ENCODE data around the gene CHST7.

CHST7 gene

GRCh38 chrX:46611658-46612362, 38.2 kb downstream of the CHST7 start:
- intact Hi-C loops (cut with DNase I; ENCODE audit: low total_unique reads), result no loop called here
- no peaks in the 10 kb centered on the region for H3K4me1 ChIP-seq
- TF ChIP-seq, protein P1, sequence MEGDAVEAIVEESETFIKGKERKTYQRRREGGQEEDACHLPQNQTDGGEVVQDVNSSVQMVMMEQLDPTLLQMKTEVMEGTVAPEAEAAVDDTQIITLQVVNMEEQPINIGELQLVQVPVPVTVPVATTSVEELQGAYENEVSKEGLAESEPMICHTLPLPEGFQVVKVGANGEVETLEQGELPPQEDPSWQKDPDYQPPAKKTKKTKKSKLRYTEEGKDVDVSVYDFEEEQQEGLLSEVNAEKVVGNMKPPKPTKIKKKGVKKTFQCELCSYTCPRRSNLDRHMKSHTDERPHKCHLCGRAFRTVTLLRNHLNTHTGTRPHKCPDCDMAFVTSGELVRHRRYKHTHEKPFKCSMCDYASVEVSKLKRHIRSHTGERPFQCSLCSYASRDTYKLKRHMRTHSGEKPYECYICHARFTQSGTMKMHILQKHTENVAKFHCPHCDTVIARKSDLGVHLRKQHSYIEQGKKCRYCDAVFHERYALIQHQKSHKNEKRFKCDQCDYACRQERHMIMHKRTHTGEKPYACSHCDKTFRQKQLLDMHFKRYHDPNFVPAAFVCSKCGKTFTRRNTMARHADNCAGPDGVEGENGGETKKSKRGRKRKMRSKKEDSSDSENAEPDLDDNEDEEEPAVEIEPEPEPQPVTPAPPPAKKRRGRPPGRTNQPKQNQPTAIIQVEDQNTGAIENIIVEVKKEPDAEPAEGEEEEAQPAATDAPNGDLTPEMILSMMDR (IDR thresholded peaks at IDR 0.05), result no peak
- H3K4me3 ChIP-seq, result no peak overlapping the region
- no peaks in the 10 kb centered on the region for H3K9me3 ChIP-seq
- no peak overlapping the region for H3K27ac ChIP-seq
- H3K36me3 ChIP-seq, result no peaks in the 10 kb centered on the region
- no peak for DNase-seq
- no peaks in the 10 kb centered on the region for H3K27me3 ChIP-seq

DNA sequence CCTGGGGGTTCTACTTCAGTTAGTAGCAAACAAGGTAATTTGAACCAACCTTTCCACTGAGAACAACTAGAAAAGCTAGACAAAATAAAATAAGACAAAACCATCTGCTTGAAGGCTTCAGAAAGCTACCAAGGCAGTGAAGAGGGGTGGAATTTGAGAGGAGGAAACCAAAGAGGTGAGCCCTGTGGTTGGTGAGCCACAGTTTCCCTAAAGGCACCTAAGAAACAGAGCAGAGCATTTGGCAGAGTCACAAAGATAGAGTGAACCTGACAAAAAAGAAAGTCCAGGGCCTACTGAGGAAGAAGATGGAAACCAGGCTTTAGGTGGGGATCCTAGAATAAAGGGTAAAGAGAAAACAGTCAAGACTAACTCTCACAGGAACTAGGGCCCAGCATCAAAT, 44.3 kb downstream of the CHST7 start:
- Histone ChIP-seq H3K4me1 (peaks cover 0 to 9% (median 0%) of the 10 kb centered on the region in 4 donors), H3K27ac (no peak overlapping the region), H3K4me3 (no peak overlapping the region), H3K9me3 (peaks cover 0 to 12% (median 11%) of the 10 kb centered on the region in 3 donors), H3K36me3 (no peaks in the 10 kb centered on the region), H3K27me3 (no peaks in the 10 kb centered on the region)
- TF ChIP-seq, protein P1 (IDR thresholded peaks at IDR 0.05), result no peak
- no peak for DNase-seq
- intact Hi-C loops (cut with DNase I; ENCODE audit: low total_unique reads), result no loop called here

- DNase-seq, result no peak
- H3K9me3 ChIP-seq, result peaks cover 0 to 12% (median 11%) of the 10 kb centered on the region in 3 donors
- H3K27ac ChIP-seq, result no peak overlapping the region
- TF ChIP-seq, protein P1 (IDR thresholded peaks at IDR 0.05), result no peak
- H3K27me3 ChIP-seq, result no peaks in the 10 kb centered on the region
- intact Hi-C loops (cut with DNase I; ENCODE audit: low total_unique reads), result no loop called here
- H3K4me3 ChIP-seq, result no peak overlapping the region
- H3K4me1 ChIP-seq, result peaks cover 0 to 11% (median 0%) of the 10 kb centered on the region in 4 donors
- H3K36me3 ChIP-seq, result no peaks in the 10 kb centered on the region
Observed at GRCh38 chrX:46618947-46619346, 45.4 kb downstream of the CHST7 start.

- Histone ChIP-seq H3K27me3 (no peaks in the 10 kb centered on the region), H3K4me1 (peaks cover 0 to 11% (median 0%) of the 10 kb centered on the region in 4 donors), H3K36me3 (no peaks in the 10 kb centered on the region), H3K27ac (no peak overlapping the region), H3K4me3 (no peak overlapping the region), H3K9me3 (peaks cover 0 to 12% (median 11%) of the 10 kb centered on the region in 3 donors)
- TF ChIP-seq, protein P1 (IDR thresholded peaks at IDR 0.05), result no peak
- intact Hi-C loops (cut with DNase I; ENCODE audit: low total_unique reads), result no loop called here
- no peak for DNase-seq
Observed at GRCh38 chrX:46620505-46620904, 46.9 kb downstream of the CHST7 start.

GRCh38 chrX:46621572-46621971, 48.0 kb downstream of the CHST7 start:
- TF ChIP-seq, protein P1 (IDR thresholded peaks at IDR 0.05), result no peak
- Histone ChIP-seq H3K4me1 (peaks cover 0 to 11% (median 0%) of the 10 kb centered on the region in 4 donors), H3K9me3 (peaks cover 0 to 12% (median 11%) of the 10 kb centered on the region in 3 donors), H3K36me3 (no peaks in the 10 kb centered on the region), H3K27me3 (no peaks in the 10 kb centered on the region), H3K4me3 (no peak overlapping the region), H3K27ac (no peak overlapping the region)
- DNase-seq, result no peak
- intact Hi-C loops (cut with DNase I; ENCODE audit: low total_unique reads), result no loop called here
